Keratinocyte (primary cell): ENCODE measurements around the gene HELB. TPM values are rescaled to one million over a fixed set of nuclear protein-coding genes. Genes with fewer than 3 reads are reported as not detected.

ENCODE experiments used
- DNase-seq: peaks from one replicate; pipeline ENCODE4 v3.0.0-alpha.2; 2011; ENCODE audit warnings: low read depth, missing footprints, low spot score
- FAIRE-seq: peaks from 2 replicates; lab custom pipeline; 2011; peaks lifted over from hg19 to GRCh38; lab: Jason Lieb, UNC
- H2AFZ ChIP-seq: 2 replicates; pipeline ENCODE4 v1.6.0; 2012; ENCODE audit warnings: low read length, control low read depth, inconsistent platforms; ENCODE audit not compliant: control insufficient read depth
- H3K27ac ChIP-seq: 2 replicates; pipeline ENCODE4 v1.5.1; 2011; ENCODE audit warnings: low read length; ENCODE audit not compliant: control insufficient read depth, insufficient read depth
- H3K27me3 ChIP-seq: 3 replicates; pipeline ENCODE4 v1.6.0; 2011; ENCODE audit warnings: low read length; ENCODE audit not compliant: control insufficient read depth, insufficient read depth; ENCODE audit errors: extremely low read depth
- H3K36me3 ChIP-seq, 2 experiments: 2 replicates in 1 of 2; 3 replicates in 1 of 2; pipeline ENCODE4 v1.5.1; 2011; ENCODE audit warnings: low read length in 2 of 2, mild to moderate bottlenecking in 1 of 2; ENCODE audit not compliant: control insufficient read depth in 2 of 2, insufficient read depth in 2 of 2; ENCODE audit errors: extremely low read depth in 1 of 2
- H3K4me1 ChIP-seq: 3 replicates; pipeline ENCODE4 v1.5.1; 2011; ENCODE audit warnings: low read length; ENCODE audit not compliant: control insufficient read depth, insufficient read depth; ENCODE audit errors: extremely low read depth
- H3K4me2 ChIP-seq: 3 replicates; pipeline ENCODE4 v1.6.0; 2011; ENCODE audit warnings: low read depth, low read length; ENCODE audit not compliant: control insufficient read depth, insufficient read depth; ENCODE audit errors: extremely low read depth
- H3K4me3 ChIP-seq, 3 experiments: fragments of 200-600 bp in 1 of 3; sonication (generic) in 1 of 3; 2 replicates in 2 of 3; 3 replicates in 1 of 3; pipeline ENCODE4 v1.5.1; 2011 to 2016; ENCODE audit warnings: low read length in 3 of 3, mild to moderate bottlenecking in 3 of 3, control low read depth in 2 of 3, inconsistent platforms in 1 of 3, low read depth in 1 of 3, mixed read lengths in 1 of 3, mixed run types in 1 of 3, moderate library complexity in 1 of 3; ENCODE audit not compliant: control insufficient read depth in 2 of 3, insufficient read depth in 2 of 3; ENCODE audit errors: extremely low read depth in 1 of 3
- H3K79me2 ChIP-seq: 2 replicates; pipeline ENCODE4 v1.6.0; 2012; ENCODE audit warnings: low read length; ENCODE audit not compliant: control insufficient read depth, insufficient read depth
- H3K9ac ChIP-seq: 3 replicates; pipeline ENCODE4 v1.6.0; 2011; ENCODE audit warnings: low read length; ENCODE audit not compliant: control insufficient read depth, insufficient read depth; ENCODE audit errors: extremely low read depth
- H3K9me1 ChIP-seq: 3 replicates; pipeline ENCODE4 v1.6.0; 2011; ENCODE audit warnings: low read length; ENCODE audit not compliant: control insufficient read depth, insufficient read depth; ENCODE audit errors: extremely low read depth
- H3K9me3 ChIP-seq: 2 replicates; pipeline ENCODE4 v1.5.1; 2012; ENCODE audit warnings: low read depth, low read length; ENCODE audit not compliant: control insufficient read depth
- H4K20me1 ChIP-seq: 3 replicates; pipeline ENCODE4 v1.6.0; 2011; ENCODE audit warnings: low read length; ENCODE audit not compliant: control insufficient read depth, insufficient read depth; ENCODE audit errors: extremely low read depth
- EZH2 ChIP-seq: IDR thresholded peaks from one replicate; pipeline ENCODE4 v1.6.1; 2012; ENCODE audit warnings: inconsistent platforms, mild to moderate bottlenecking, low read length, moderate library complexity
- dilution Hi-C: fragments of 300-500 bp; cut with MboI; formaldehyde crosslinking; loops from one replicate; pipeline ENCODE4 v1.7.0; 2020; ENCODE audit warnings: low sequenced_read_pairs; ENCODE audit not compliant: extremely low pct_ligation_motif_present
- polyA plus RNA-seq, 5 experiments: library from polyadenylated mRNA; depleted of rRNA in 3 of 5; stranded (reverse) in 3 of 5; stranded (forward) in 1 of 5; unstranded in 1 of 5; fragments of >200 nt; gene quantifications; 1 replicate in 1 of 5; 2 replicates in 3 of 5; 3 replicates in 1 of 5; pipeline versions ENCODE4 v1.2.1 to v1.2.3, GENCODE V29; 2011 to 2012; ENCODE audit warnings: missing spikeins in 2 of 5, low read depth in 1 of 5, low replicate concordance in 1 of 5
- TF ChIP-seq, protein P1 (sequence below), 3 experiments: IDR thresholded peaks in 1 of 3; conservative IDR thresholded peaks in 1 of 3; optimal IDR thresholded peaks in 1 of 3; 2 replicates in 2 of 3; 3 replicates in 1 of 3; pipeline versions ENCODE3 to v1.5.1; 2011; ENCODE audit warnings: low read length in 3 of 3, mild to moderate bottlenecking in 3 of 3, moderate library complexity in 2 of 3, control low read depth in 1 of 3, inconsistent platforms in 1 of 3; ENCODE audit not compliant: insufficient read depth in 2 of 3; ENCODE audit errors: extremely low read depth in 1 of 3

Gene HELB
- polyA plus RNA-seq, 1 donor (not counting 4 experiments of a cell fraction or from before 2014, with no cell fraction given) = 1.8 TPM

- H3K79me2 ChIP-seq = no peaks in the 10 kb centered on the region
- DNase-seq (no peak), FAIRE-seq (no peak)
- no peak overlapping the region for H3K4me3 ChIP-seq
- no peak overlapping the region for H3K4me2 ChIP-seq
- no peaks in the 10 kb centered on the region for H3K9me3 ChIP-seq
- no peak overlapping the region for H3K9ac ChIP-seq
- no peak overlapping the region for H3K27ac ChIP-seq
- H3K4me1 ChIP-seq = no peaks in the 10 kb centered on the region
- TF ChIP-seq, protein P1, sequence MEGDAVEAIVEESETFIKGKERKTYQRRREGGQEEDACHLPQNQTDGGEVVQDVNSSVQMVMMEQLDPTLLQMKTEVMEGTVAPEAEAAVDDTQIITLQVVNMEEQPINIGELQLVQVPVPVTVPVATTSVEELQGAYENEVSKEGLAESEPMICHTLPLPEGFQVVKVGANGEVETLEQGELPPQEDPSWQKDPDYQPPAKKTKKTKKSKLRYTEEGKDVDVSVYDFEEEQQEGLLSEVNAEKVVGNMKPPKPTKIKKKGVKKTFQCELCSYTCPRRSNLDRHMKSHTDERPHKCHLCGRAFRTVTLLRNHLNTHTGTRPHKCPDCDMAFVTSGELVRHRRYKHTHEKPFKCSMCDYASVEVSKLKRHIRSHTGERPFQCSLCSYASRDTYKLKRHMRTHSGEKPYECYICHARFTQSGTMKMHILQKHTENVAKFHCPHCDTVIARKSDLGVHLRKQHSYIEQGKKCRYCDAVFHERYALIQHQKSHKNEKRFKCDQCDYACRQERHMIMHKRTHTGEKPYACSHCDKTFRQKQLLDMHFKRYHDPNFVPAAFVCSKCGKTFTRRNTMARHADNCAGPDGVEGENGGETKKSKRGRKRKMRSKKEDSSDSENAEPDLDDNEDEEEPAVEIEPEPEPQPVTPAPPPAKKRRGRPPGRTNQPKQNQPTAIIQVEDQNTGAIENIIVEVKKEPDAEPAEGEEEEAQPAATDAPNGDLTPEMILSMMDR (optimal IDR thresholded peaks at IDR 0.05 in 1 of 3, IDR thresholded peaks at IDR 0.05 in 1 of 3, conservative IDR thresholded peaks at IDR 0.05 in 1 of 3; ENCODE audit: extremely low read depth in 1 of 3, insufficient read depth in 2 of 3, low read length in 3 of 3) = no peak
- TF ChIP-seq EZH2 = no peak
- no peaks in the 10 kb centered on the region for H4K20me1 ChIP-seq
- no peaks in the 10 kb centered on the region for H3K9me1 ChIP-seq
- H3K27me3 ChIP-seq = no peaks in the 10 kb centered on the region
- no peaks in the 10 kb centered on the region for H3K36me3 ChIP-seq
- H2AFZ ChIP-seq = no peak overlapping the region
- dilution Hi-C loops = loop anchor here (25.0 kb wide), 1 partner anchor 150 kb away; no protein-coding TSS in a partner anchor
These were observed 39.6 kb upstream of the HELB start for GRCh38 chr12:66262737-66263136.

- Histone ChIP-seq H2AFZ (peak overlapping the region; percentile 53), H3K4me3 (no peak overlapping the region), H3K36me3 (no peaks in the 10 kb centered on the region), H3K27me3 (no peaks in the 10 kb centered on the region), H4K20me1 (no peaks in the 10 kb centered on the region), H3K9ac (no peak overlapping the region), H3K4me2 (no peak overlapping the region), H3K9me1 (no peaks in the 10 kb centered on the region), H3K9me3 (no peaks in the 10 kb centered on the region), H3K79me2 (no peaks in the 10 kb centered on the region), H3K4me1 (peaks cover 8% of the 10 kb centered on the region), H3K27ac (no peak overlapping the region)
- FAIRE-seq = no peak
- dilution Hi-C loops = loop anchor here (25.0 kb wide), 1 partner anchor 144 kb away; no protein-coding TSS in a partner anchor
- DNase-seq = no peak
- no peak for TF ChIP-seq EZH2
- TF ChIP-seq, protein P1 (optimal IDR thresholded peaks at IDR 0.05 in 1 of 3, IDR thresholded peaks at IDR 0.05 in 1 of 3, conservative IDR thresholded peaks at IDR 0.05 in 1 of 3; ENCODE audit: extremely low read depth in 1 of 3, insufficient read depth in 2 of 3, low read length in 3 of 3) = no peak
These were observed 33.7 kb upstream of the HELB start for GRCh38 chr12:66268562-66268961.
